Activated CD4-positive, alpha-beta T cell treated with anti-CD3 and anti-CD28 coated beads, Interleukin-10, Interleukin-2, amounts not matched to agents 100 ng/mL and 50 ng/mL, durations not matched to agents 16 hours and 8 hours (primary cell): ENCODE measurements around the gene TRIM9.
"Not testable (repeated sequence)": the region's sequence is repeated elsewhere in the genome, so short reads cannot be mapped to it uniquely, and the experiment has no call there.

Experiments used
- DNase-seq: peaks from one replicate; pipeline ENCODE4 v3.0.0-alpha.2; 2020

Gene TRIM9

DNA sequence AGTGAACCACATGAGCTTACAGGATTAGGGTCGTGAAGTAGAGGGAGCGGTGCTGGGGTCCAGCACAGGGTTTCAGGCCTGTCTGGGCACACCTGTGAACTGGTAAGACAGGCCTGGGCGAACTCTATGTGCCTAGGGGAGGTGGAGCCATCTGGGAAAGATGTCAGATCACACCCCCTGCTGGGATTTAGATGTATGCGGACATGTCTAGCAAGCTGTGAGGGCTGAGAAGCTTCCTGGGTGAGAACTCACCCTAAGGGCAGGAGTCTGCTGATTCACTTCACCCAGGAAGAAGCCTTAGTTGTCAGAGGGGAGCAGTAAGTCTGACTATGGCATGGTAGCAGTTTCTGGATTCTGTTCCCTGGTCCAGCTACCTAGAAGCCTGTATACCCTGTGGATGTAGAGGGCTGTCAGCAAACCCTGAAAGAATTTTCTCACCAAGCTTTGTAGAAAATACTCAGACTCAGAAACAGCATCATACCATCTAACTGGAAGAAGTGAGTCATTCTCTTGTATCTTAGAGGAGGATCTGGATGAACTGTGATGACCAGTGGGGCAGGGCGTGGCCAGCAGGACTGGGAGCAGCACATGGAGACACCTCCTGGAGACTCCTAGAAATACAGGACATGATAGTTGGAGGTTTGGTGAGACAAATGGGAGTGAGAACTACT, 139.4 kb downstream of the TRIM9 start:
- DNase-seq: peak; percentile 76

DNA sequence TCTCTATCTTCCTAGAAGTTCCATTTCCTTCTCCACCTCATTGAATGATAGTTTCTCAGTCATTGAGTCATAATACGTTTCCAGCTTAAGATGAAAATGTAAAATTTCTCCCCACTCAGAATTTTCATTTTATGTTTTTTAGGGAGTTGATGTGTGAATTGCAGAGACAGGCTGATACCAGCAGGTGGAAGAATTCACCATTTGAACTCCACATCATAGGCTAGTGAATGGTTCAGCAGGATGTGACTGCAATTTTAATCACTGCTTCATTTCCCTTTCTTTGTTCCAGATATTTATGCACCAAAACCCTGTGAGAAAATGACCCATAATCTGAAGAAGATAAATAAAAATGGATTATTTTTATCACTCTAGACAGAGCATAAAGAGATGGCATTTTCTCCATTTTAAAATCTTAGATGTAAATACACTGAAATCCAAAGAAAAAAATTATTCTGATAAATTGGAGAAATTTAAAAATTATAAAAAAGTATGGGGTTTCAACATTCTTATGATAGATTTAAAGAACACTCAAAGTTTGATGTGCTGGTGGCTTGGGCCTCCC, 140.0 kb downstream of the TRIM9 start:
- peak; percentile 20 for DNase-seq

DNA sequence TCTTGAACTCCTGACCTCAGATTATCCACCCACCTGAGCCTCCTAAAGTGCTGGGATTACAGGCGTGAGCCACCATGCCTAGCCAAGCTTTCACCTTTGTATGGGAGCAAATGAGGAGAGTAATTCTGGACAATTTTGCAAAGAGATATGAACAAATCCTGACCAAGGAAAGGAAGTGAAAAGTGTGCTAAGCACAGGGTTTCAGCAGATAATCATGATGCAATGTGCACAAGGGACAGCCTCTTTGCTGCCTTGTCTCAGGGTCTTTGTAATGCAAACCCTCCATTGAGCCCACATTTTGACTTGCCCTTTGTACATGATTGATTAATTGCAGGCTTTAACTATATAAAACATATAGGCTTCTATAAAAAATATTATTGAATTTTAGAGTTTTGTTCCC, 141.4 kb downstream of the TRIM9 start:
- no peak for DNase-seq

DNA sequence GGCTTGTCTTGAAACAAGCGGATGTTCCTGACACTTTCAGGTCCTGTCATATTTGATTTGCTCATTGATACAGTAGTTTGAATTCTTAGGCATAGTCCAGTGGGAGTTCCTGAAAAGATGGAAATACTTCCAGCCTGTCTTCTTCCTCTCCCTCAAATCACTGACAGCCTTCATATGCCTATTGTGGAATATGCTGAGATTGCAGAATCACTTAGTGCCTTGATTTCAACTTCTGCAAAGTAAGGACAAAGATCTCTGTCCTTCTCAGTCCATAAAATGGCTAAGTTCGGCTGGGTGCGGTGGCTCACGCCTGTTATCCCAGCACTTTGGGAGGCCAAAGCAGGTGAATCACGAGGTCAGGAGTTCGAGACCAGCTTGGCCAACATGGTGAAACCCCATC, 143.9 kb downstream of the TRIM9 start:
- DNase-seq: no peak

DNA sequence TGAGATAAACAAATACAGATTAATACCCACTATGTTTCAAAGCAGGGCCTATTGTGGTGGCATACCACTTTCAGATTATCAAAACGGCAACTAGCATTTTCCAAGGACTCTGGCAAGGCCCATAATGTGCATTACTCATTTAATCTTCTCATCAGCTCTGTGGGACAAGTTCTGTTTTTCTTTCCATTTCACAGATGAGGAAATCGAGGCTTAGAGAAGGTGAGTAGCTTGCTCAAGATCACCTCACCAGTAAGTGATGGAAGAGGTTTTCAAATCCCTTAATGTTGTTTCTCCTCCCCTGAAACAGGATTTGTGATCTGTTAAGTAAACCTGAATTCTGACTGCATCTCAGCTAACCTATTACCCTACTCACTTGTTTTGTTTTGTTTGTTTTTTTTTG, 146.7 kb downstream of the TRIM9 start:
- DNase-seq: no peak

DNA sequence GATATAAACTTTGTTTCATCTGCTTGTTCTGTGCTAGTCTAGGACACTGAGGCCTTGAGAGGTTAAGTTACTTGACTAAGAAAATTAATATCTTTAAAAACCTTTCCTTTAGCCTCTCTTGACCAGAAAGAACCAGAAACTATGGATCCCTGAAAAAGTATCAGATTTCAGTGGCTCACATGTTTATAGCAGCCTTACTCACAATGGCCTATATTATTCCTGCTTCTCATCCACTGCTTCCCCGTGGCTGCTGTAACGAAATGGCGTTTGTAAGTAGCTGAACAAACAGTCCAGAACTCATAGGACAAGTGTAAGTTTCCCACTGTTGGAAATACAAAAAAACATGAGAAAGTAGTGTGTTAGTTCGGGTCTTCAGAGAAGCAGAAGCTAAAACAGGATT, 147.5 kb downstream of the TRIM9 start:
- DNase-seq: no peak

DNA sequence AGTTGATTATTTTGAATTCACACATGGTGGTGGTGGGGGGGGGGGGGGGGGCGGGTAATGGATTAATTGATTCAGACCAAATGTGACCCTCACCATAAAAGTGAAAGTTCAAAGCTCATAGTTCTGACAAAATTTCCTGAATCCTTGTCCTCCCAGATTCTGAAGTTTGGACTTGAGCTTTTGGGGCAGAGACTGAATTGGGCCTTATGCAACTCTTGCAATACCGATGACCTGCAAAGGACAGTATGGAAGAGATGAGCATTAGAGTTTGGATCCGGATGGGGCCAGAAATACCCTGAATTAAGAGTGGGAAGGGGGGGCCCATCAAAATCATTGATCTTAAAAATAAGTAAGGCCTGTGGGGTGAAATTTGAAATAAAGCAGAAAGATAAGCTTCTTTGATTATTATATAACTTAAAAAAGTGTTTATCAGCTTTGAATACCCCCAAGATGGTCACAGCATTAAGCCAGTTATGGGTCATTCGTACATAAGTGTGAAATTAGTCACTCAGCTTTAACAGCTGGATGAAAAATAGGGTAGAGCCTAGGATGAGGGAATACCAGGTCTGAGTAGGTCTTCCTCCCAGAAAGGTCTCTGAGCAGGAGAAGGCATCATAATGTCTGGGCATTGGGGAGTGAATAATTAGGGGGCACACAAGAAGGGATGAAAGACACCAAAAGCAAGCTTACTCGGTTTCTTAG, 148.5 kb downstream of the TRIM9 start:
- DNase-seq: no peak

DNA sequence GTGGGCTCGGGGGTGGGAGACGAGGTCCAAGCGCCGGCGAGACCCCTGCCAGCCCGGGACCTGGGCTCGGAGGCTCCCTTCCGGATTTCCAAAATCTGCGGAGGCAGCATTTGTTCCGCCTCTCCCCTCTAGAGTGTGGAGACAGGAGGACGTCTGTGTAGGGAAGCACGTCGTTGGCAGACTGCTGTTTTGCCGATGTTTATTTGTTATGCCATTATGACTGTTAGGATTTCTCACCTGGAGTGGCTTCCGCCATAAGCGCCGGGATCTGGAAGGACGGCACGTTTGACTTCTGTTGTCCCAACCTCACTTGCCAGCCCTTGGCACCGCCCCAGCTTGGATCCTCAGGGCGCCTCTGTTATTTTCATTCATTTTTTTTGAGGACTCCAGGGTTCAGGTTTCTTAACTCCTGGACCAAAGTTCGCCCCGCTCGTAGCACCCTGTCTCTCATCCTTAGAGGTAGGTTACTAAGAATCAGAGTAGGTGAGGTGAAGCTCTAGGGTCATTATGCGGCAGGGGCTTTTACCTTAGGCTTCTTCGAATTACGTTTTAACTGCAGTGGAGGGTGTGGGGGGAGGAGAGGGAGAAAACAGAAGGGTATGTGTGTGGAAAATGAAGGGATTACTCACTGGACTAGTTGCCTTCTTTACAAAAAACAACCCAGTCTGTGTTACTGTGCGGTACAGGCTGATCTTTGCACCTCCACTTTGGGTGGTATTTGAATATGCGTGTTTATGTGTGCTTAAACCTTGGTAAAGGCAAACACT, 150.1 kb downstream of the TRIM9 start:
- DNase-seq: no peak

DNA sequence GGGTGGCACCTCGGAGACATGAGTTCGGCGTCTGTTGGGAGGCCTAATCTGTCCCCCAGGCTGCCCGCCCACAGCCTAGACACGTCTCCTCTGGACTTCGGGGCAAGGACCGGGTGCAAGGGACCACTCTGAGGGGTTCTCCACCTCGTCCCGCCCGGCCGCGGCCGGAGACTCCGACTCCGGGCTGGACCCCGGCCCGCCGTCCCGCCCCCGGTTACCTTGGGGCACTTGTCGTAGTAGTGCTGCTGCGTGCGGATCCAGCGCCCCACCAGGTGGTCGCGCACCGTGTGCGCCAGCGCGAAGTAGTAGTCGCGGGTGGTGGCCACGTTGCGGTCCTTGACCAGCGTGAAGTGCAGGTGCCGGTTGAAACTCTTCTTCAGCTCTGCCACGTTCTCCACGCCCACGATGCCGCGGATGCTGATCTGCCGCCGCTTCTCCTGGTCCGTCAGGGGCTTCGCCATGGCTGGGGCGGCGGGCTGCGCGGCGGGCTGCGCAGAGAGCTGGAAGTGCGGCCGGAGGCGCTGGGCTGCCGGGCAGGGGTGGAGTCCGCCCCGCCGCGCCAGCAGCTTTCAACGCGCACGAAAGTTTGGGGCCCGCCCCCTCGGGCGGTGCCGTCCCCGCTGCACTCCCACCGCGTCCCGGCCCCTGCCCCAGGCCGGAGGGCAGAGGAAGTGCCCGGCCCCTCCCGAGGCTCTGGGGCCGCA, 150.8 kb downstream of the TRIM9 start, which contains the start of gene PYGL:
TSS of gene PYGL (minus strand) at position 541 of the 704 bp plus-strand sequence. CDS start at position 461, 80 bp downstream.
- peak; percentile 28 for DNase-seq

DNA sequence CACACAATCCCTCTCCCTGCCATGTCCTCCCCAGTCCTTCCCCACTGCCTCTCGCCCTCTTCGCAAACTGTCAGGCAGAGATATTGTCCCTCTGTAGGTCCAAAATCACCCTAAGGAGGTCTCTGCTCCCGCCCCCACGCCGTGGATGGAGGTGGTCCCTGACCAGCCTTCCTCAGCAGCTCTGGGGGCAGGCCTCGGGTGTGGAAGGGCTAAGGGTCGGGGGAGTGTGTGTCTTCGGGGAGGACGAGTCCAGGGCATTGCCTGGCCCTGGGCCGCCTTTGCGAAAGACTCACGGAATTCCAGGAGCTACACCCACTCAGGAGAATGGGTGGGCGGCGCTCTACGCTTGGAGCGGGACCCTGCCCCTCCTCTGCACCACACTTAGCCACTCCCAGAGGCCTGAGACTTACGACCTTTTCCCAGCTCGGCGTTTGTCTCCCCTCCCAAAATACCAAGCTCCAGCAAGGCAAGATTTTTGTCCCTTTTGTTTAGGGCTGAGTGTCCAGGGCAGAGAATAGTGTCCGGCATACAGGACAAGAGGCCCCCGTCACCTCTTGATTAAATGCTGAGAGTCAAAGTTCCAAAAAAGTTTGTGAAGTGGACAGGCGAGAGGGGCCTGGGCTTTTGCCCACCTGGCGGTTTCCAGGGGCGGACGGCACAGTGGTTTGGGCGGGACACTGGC, 151.5 kb downstream of the TRIM9 start:
- DNase-seq: no peak

DNA sequence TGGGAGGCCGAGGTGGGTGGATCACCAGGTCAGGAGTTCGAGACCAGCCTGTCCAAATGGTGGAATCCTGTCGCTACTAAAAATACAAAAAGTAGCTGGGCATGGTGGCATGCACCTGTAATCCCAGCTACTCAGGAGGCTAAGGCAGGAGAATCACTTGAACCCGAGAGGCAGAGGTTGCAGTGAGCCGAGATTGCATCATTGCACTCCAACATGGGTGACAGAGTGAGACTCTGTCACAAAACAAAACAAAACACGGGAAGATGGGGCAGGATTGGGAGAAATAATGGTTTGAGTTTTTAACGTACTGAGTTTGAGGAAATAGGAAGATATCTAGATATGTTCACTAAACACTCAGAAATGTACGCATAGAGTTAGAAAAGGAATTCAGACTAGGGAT, 153.3 kb downstream of the TRIM9 start:
- DNase-seq: not testable (repeated sequence)

DNA sequence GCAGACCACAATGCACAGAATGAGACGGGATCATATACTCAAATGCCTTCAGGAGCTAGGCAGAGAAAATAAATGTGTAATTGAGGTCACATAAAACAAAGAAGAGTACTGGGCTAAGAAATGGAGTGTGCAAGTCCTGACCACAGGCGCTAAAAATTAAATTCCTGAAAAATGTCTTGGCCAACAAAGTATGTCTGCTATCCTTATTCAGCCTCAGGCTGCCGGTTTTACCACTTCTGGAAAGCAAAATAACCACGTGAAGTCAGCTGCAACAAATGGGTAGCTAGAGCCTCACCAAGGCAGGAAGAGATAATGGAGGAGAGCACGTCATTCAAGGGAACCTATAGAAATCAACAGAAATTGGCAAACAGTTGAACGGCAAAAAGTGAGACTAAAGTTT, 153.8 kb downstream of the TRIM9 start:
- no peak for DNase-seq

DNA sequence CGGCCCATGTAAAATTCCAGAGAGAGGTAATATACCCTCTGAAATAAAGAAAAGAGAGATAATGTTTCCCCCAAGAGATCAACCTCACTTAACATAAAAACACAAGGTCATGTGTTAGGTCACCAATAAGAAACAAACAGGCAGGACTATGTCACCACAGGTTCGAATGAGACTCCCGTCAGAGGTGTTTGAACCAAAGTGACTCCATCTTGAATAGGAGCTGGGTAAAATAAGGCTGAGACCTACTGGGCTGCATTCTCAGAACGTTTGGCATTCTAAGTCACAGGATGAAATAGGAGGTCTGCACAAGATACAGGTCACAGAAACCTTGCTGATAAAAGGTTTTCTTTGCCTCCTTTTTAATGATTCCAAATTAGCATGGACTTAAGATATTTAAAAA, 157.1 kb downstream of the TRIM9 start:
- DNase-seq: no peak

DNA sequence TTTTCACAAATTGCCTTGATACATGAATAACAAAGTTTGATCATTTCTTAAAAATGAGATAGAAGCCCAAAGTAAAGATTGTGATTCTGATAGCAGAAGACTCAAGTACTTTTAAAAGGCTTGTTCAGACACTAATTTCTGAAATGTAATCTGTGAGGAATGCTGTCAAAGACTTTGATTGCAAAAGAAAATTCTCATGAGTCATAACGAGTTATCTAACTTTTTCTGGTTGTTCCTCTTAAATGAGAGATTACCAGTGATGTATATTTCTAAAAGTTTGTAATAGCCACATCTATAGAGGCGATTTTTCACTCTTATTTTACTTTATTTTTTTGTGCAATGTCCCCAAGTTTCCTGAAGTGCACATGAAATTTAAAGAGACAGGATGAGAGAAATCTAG, 157.6 kb downstream of the TRIM9 start:
- DNase-seq: no peak

DNA sequence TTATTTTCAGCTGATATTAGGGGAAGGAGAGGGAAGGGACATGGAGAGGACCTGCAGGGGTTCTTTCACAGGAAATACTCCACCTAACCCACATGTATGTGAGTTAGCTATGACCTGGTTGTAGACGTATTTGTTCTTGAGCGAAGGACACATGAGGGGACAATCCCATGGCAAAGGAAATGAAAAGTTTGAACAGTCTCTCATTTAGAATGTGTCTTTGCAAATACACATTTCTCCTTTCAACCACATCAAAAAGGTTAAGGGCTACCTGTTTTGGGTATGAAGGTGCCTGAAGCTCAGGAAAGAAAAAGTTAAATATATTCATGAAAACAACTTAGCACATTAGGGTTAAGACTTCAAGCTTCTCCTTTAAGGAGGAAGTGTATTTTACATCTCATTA, 158.0 kb downstream of the TRIM9 start:
- DNase-seq: no peak

DNA sequence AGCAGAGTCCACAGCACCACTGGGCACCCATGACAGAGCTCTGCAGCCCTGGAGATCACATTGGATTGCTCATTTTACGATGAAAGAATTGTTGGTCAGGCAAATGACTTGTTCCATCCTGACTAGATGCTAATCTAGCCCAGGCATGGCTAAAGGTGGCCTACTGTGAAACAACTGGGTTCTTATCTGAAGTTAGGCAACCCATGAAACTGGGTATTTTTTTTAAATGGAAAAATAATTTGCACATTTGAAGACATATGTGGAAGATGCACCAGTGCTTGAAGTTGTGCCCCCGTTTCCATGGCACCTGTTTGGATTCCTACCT, 158.9 kb downstream of the TRIM9 start:
- no peak for DNase-seq

DNA sequence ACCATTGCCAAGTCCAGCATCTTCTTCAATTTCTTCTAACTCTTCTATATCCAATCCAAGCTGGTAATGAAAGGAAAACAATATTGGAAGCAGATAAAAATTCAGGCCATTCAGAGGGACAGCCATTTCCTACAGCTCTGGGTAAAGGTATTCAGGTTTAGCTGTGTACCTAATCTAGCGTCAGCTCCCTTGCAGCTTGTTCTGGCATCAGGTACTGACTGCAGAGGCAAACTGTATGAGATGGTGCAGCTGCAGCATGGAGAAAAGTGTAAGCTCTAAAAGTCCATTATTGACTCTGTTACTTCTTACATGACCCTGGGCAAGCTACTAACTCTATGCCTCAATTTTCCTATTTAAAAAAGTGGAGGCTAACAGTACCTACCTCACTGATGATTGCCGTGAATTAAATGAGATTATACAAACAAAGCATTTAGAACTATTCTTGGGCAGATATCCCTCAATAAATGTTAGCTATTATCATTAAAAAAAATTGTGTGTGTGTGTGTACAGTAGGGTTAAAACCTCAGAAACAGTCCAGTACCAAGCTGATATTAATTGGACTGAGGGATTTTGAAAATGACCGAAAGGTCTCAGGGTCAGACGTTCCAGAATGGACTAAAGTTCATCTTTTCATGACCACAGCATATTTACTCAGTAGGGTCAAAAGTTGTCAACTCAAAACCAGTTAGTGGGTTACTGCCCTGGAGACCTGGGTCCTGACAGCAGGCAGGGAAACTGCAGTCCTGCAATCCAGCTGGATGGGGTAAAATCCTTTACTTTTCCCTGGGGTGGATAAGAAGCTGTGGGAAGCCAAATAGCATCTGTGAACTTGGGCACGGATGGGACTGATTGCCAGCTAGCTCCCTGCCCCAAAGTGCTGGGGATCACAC, 159.5 kb downstream of the TRIM9 start:
- no peak for DNase-seq

DNA sequence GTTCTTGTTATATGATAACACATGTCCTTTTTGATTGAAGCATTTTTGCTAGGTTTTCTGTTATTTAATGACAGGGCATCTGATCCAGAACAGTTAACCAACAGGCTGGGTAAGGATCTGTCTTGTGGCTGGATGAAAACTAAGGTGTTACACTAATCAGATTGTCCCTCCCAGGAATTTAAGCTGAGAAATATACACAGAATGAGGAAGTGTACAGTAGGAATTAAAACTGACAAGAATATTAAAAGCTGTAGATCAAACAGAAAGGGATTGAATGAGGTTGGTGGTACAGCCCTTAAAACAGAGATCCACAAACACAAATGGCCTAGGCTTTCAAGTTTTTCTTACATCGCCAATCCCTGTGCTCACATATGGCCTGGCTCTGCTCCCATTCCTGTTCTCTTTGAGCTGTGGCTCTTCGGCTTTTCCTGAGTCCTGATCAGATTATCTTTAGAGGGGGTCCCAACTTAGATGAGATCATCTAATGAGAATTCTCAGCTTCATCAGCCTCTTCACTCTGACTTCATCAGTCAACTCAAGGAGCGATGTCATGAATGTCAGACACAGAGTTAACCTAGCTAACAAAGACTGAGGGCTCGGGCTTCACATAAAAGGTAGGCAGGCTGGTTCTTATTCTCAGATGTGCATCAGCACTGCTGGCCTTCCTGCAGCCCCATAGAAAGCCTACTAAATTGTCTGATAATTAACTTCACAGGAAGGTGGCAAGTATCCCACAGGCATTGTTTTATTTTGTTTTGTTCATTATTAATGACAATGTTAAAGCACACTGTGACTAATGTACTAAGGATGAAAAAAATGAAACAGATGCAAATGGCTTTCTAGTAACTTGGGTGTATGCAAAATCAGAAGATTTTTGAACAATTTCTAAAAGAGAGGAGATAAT, 162.1 kb downstream of the TRIM9 start:
- no peak for DNase-seq

DNA sequence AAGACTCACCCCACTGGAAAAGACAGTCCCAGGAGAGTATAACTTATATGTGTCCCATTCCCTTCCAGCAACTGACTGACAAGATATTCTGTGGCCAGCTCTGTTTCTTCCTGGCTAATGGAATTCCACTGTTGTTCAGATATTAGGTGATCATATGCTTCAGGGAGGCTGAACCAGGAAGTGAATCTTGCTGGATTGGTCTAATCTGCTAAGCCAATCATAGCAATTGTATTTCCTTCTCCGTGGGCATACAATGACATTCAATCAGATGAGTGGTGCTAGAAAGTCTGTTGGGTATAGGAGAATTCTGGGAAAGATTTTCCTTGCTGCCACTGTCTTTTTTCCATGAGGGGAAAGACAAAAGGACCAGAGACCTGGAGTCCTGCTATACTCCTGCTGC, 162.7 kb downstream of the TRIM9 start:
- DNase-seq: no peak

DNA sequence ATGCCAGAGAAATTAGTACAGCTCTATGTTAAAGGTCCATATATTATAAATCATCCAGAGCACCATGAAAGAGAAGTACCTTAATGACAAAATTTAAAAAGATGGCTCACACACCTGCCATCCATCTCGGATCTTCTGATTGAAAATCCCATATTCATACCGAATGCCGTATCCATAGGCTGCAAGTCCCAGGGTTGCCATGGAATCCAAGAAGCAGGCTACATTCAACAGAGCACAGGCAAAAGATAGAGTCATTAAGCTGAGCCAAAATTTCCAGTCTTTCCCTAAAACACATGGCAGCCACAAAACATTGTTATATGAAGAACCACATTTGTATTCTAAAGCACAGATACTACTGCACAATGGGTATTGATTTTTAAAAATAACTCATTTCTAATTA, 163.3 kb downstream of the TRIM9 start:
- no peak for DNase-seq
